Activated CD4-positive, alpha-beta T cell treated with anti-CD3 and anti-CD28 coated beads, Interleukin-2, amount 10 ng/mL, durations not matched to agents 7 days and 5 days (primary cell): ENCODE results near the gene PSRC1. TPM values are rescaled to one million over a fixed set of nuclear protein-coding genes. Genes with fewer than 3 reads are reported as not detected.
A peak's percentile ranks its signal among the peaks of the same experiment; 100 is the strongest.

Experiments used
- CTCF ChIA-PET: fragments of 350-600 bp; sonication (Branson Sonifier 250); formaldehyde crosslinking; loops from one replicate; lab custom pipeline; 2021; ENCODE audit warnings: antibody characterized with exemption; lab: Charles Lee
- POLR2A ChIA-PET: fragments of 350-600 bp; sonication (Branson Sonifier 250); formaldehyde crosslinking; loops from one replicate; lab custom pipeline; 2021; ENCODE audit warnings: antibody characterized with exemption; lab: Charles Lee
- DNase-seq: peaks from one replicate; pipeline ENCODE4 v3.0.0-alpha.2; 2020
- H3K27ac Mint-ChIP-seq: one replicate; pipeline ENCODE4 v1.8.0; 2021; ENCODE audit warnings: mild to moderate bottlenecking, moderate library complexity, mixed read lengths
- H3K27me3 Mint-ChIP-seq: one replicate; pipeline ENCODE4 v1.8.0; 2021; ENCODE audit warnings: mixed read lengths
- H3K36me3 Mint-ChIP-seq: one replicate; pipeline ENCODE4 v1.8.0; 2021; ENCODE audit warnings: low read depth, mixed read lengths
- H3K4me1 Mint-ChIP-seq: one replicate; pipeline ENCODE4 v1.8.0; 2021; ENCODE audit warnings: mixed read lengths
- H3K4me3 Mint-ChIP-seq: one replicate; pipeline ENCODE4 v1.8.0; 2021; ENCODE audit warnings: mild to moderate bottlenecking, moderate library complexity, mixed read lengths
- H3K9me3 Mint-ChIP-seq: one replicate; pipeline ENCODE4 v1.8.0; 2021; ENCODE audit warnings: mixed read lengths
- total RNA-seq, 2 experiments: library from RNA; stranded (reverse); gene quantifications; one replicate each; pipeline ENCODE4 v1.2.3, GENCODE V29; 2021

PSRC1 gene
- total RNA-seq, 2 experiments from 2014 or later = 32.7 to 34.5 TPM

GRCh38 chr1:109257682-109258421 is 25.1 kb downstream of the PSRC1 start:
- ChIA-PET POLR2A (no interaction called here), CTCF (interaction anchor here (0.6 to 2.3 kb wide), 8 partner anchors 10 to 275 kb away, joined by 3 to 13 read pairs (median 4); partner anchors contain the start of gene SORT1)
- Mint-ChIP-seq H3K9me3 (no peaks in the 10 kb centered on the region), H3K36me3 (no peaks in the 10 kb centered on the region), H3K4me3 (no peak overlapping the region), H3K27me3 (no peaks in the 10 kb centered on the region), H3K4me1 (peaks cover 2% of the 10 kb centered on the region), H3K27ac (no peak overlapping the region)
- no peak for DNase-seq

GRCh38 chr1:109256971-109257681 is 25.8 kb downstream of the PSRC1 start:
- H3K9me3 Mint-ChIP-seq = no peaks in the 10 kb centered on the region
- ChIA-PET POLR2A (no interaction called here), CTCF (interaction anchor here (0.6 to 2.9 kb wide), 10 partner anchors 10 to 275 kb away, joined by 3 to 13 read pairs (median 4); partner anchors contain the start of gene SORT1)
- peaks cover 2% of the 10 kb centered on the region for H3K4me1 Mint-ChIP-seq
- no peak overlapping the region for H3K27ac Mint-ChIP-seq
- H3K36me3 Mint-ChIP-seq = no peaks in the 10 kb centered on the region
- no peak for DNase-seq
- H3K27me3 Mint-ChIP-seq = no peaks in the 10 kb centered on the region
- H3K4me3 Mint-ChIP-seq = no peak overlapping the region

- Mint-ChIP-seq H3K9me3 (no peaks in the 10 kb centered on the region), H3K36me3 (no peaks in the 10 kb centered on the region), H3K27me3 (no peaks in the 10 kb centered on the region), H3K27ac (peak overlapping the region; percentile 31), H3K4me1 (peaks cover 2% of the 10 kb centered on the region), H3K4me3 (no peak overlapping the region)
- CTCF ChIA-PET = interaction anchor here (1.4 to 2.9 kb wide), 4 partner anchors 16 to 276 kb away, joined by 4 to 13 read pairs (median 7); no protein-coding TSS in a partner anchor
- DNase-seq = no peak
- POLR2A ChIA-PET = no interaction called here
These were observed 26.9 kb downstream of the PSRC1 start for GRCh38 chr1:109256085-109256484.

- H3K4me3 Mint-ChIP-seq = no peak overlapping the region
- DNase-seq = no peak
- H3K36me3 Mint-ChIP-seq = no peaks in the 10 kb centered on the region
- peaks cover 2% of the 10 kb centered on the region for H3K4me1 Mint-ChIP-seq
- ChIA-PET CTCF (interaction anchor here (1.3 to 4.0 kb wide), 6 partner anchors 8 to 277 kb away, joined by 3 to 14 read pairs (median 7); no protein-coding TSS in a partner anchor), POLR2A (no interaction called here)
- H3K27me3 Mint-ChIP-seq = peaks cover under 1% of the 10 kb centered on the region
- no peak overlapping the region for H3K27ac Mint-ChIP-seq
- no peaks in the 10 kb centered on the region for H3K9me3 Mint-ChIP-seq
These were observed 27.3 kb downstream of the PSRC1 start for GRCh38 chr1:109255678-109256077.

DNA sequence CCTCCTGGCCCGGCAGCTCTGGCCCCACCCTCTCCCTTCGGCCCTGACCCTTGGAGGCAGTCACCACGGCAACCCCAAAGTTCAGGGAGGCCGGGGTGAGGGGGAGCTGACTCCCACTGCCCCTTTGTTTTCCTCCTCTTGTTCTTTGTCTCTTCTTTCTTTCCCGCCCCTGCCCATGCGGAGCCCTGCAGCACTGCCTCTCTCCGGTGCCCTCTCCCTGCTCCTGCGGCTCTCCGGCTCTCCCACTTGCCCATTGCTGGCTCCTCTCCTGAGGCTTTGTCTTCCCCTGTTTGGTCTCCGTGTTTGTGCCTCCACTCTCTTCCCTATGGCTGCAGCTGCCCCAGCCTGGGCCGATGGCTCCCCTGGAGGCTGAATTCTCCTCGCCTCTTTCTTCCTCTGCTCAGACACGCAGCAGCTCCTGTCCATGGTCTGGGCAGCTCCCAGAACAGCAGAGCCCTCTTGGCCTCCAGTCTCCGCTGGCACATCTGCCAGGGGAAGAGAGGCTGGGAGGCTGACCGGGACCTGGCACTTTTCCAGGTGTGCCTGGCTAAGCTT is 27.8 kb downstream of the PSRC1 start:
- no peak for DNase-seq
- no peaks in the 10 kb centered on the region for H3K9me3 Mint-ChIP-seq
- H3K36me3 Mint-ChIP-seq = no peaks in the 10 kb centered on the region
- peaks cover 2% of the 10 kb centered on the region for H3K27me3 Mint-ChIP-seq
- H3K4me3 Mint-ChIP-seq = no peak overlapping the region
- peaks cover 2% of the 10 kb centered on the region for H3K4me1 Mint-ChIP-seq
- H3K27ac Mint-ChIP-seq = no peak overlapping the region
- ChIA-PET POLR2A (no interaction called here), CTCF (interaction anchor here (0.6 to 4.0 kb wide), 6 partner anchors 9 to 287 kb away, joined by 3 to 14 read pairs (median 3); no protein-coding TSS in a partner anchor)

DNA sequence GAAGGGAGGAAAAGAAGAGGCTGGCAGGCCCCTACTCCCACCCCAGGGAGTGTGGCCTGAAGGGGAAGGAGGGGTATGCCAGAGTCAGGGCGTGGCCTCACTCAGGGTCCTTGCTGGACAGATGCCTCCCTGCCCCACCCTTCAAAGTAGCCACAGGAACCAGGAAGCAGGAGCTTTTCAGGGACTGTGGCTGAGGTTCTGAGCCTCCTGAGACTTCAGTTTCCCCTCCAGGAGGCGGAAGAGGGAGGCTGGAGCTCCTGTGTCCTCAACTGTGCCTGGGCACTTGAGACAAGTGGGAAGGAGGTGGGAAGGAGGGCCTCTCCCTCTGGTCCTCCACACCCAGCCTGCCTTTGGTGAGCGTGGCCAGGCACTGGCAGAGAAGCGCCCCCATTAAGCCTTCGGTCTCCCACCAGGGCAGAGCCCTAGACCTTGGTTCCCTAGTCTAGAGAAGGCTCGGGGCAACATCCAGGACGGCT is 28.3 kb downstream of the PSRC1 start:
- H3K27ac Mint-ChIP-seq = no peak overlapping the region
- no peak for DNase-seq
- peaks cover 2% of the 10 kb centered on the region for H3K4me1 Mint-ChIP-seq
- H3K4me3 Mint-ChIP-seq = no peak overlapping the region
- no peaks in the 10 kb centered on the region for H3K36me3 Mint-ChIP-seq
- H3K27me3 Mint-ChIP-seq = peaks cover 2% of the 10 kb centered on the region
- ChIA-PET POLR2A (no interaction called here), CTCF (interaction anchor here (0.6 to 4.0 kb wide), 7 partner anchors 9 to 291 kb away, joined by 3 to 14 read pairs (median 3); no protein-coding TSS in a partner anchor)
- H3K9me3 Mint-ChIP-seq = no peaks in the 10 kb centered on the region

DNA sequence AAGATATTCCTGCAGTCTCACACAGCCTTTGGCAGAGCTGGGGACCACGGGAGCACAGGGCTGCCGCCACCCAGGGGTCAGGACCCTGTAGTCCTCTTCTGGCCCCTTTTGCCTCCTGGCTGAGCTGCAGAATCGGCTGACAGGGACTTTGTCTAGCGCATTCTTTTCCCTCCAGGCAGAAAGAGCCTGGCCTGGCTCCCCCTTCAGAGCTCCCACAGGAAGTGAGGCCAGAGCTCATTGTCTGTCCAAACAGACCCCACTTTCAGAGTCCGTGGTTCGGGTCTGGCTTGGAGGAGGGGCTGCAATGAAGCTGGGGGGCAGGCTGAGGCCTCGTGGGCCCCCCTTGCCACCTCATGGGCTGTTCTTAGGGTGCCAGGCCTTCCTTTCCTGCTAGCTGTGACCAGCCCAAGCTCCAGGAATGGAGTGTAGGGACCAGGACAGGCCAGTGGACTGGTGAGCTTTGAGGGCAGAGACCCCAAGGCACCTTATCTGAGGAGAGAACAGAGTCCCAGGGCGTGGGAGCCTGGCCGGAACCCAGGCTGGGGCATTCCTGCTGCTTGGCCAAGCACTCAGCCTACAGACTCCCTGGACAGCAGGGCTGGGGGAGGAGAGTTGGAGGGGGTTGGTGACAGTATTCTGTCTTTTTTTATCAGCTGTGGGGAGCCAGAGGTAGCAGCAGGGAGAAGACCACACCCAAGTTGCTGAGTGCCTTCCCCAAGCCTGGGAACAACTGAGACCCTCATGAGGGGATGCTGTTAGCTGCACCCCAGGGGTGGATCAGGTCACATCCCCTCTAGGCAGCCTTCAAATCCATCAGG is 28.9 kb downstream of the PSRC1 start:
- Mint-ChIP-seq H3K4me3 (no peak overlapping the region), H3K4me1 (peaks cover 5% of the 10 kb centered on the region), H3K36me3 (no peaks in the 10 kb centered on the region), H3K27me3 (peaks cover 2% of the 10 kb centered on the region), H3K9me3 (no peaks in the 10 kb centered on the region), H3K27ac (no peak overlapping the region)
- ChIA-PET CTCF (interaction anchor here (1.0 to 4.0 kb wide), 7 partner anchors 10 to 292 kb away, joined by 3 to 14 read pairs (median 4); no protein-coding TSS in a partner anchor), POLR2A (no interaction called here)
- no peak for DNase-seq

DNA sequence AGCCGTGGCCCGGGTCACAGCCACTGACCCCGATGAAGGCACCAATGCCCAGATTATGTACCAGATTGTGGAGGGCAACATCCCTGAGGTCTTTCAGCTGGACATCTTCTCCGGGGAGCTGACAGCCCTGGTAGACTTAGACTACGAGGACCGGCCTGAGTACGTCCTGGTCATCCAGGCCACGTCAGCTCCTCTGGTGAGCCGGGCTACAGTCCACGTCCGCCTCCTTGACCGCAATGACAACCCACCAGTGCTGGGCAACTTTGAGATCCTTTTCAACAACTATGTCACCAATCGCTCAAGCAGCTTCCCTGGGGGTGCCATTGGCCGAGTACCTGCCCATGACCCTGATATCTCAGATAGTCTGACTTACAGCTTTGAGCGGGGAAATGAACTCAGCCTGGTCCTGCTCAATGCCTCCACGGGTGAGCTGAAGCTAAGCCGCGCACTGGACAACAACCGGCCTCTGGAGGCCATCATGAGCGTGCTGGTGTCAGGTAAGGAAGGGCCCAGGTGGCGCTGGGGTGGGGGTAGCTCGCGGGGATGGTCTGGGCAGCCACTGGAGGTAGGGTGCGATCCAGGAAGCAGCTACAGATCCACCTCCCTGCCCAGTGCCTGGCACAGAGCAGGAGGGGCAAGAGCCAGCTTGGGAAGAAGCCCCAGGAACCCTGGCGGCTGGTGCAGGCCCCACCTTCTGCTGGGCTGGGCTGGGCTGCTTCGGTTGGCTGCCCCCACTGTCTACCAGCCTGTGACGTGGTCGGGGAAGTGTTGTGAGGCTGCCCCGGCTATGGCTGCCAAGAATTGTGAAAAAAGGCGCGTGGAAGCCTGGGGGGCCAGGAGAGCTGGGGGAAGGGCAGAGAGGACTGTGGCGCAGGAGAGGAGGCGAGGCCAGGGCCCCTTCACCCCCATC is 29.8 kb downstream of the PSRC1 start:
- DNase-seq = no peak
- CTCF ChIA-PET = interaction anchor here (0.9 to 4.0 kb wide), 7 partner anchors 11 to 293 kb away, joined by 3 to 14 read pairs (median 4); no protein-coding TSS in a partner anchor
- POLR2A ChIA-PET = no interaction called here
- Mint-ChIP-seq H3K27ac (no peak overlapping the region), H3K4me1 (peaks cover 6% of the 10 kb centered on the region), H3K4me3 (no peak overlapping the region), H3K9me3 (no peaks in the 10 kb centered on the region), H3K27me3 (peaks cover 2% of the 10 kb centered on the region), H3K36me3 (no peaks in the 10 kb centered on the region)

- peaks cover 5% of the 10 kb centered on the region for H3K4me1 Mint-ChIP-seq
- CTCF ChIA-PET = interaction anchor here (1.8 to 4.0 kb wide), 3 partner anchors 12 to 280 kb away, joined by 7 to 14 read pairs (median 10); no protein-coding TSS in a partner anchor
- H3K36me3 Mint-ChIP-seq = no peaks in the 10 kb centered on the region
- H3K27ac Mint-ChIP-seq = no peak overlapping the region
- no peaks in the 10 kb centered on the region for H3K9me3 Mint-ChIP-seq
- no peak for DNase-seq
- POLR2A ChIA-PET = no interaction called here
- peaks cover 2% of the 10 kb centered on the region for H3K27me3 Mint-ChIP-seq
- no peak overlapping the region for H3K4me3 Mint-ChIP-seq
These were observed 30.6 kb downstream of the PSRC1 start for GRCh38 chr1:109252167-109252892.

DNA sequence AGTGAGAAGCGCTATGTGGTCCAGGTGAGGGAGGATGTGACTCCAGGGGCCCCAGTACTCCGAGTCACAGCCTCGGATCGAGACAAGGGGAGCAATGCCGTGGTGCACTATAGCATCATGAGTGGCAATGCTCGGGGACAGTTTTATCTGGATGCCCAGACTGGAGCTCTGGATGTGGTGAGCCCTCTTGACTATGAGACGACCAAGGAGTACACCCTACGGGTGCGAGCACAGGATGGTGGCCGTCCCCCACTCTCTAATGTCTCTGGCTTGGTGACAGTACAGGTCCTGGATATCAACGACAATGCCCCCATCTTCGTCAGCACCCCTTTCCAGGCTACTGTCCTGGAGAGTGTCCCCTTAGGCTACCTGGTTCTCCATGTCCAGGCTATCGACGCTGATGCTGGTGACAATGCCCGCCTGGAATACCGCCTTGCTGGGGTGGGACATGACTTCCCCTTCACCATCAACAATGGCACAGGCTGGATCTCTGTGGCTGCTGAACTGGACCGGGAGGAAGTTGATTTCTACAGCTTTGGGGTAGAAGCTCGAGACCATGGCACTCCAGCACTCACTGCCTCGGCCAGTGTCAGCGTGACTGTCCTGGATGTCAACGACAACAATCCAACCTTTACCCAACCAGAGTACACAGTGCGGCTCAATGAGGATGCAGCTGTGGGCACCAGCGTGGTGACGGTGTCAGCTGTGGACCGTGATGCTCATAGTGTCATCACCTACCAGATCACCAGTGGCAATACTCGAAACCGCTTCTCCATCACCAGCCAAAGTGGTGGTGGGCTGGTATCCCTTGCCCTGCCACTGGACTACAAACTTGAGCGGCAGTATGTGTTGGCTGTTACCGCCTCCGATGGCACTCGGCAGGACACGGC is 31.4 kb downstream of the PSRC1 start:
- Mint-ChIP-seq H3K36me3 (no peaks in the 10 kb centered on the region), H3K27me3 (peaks cover 4% of the 10 kb centered on the region), H3K27ac (no peak overlapping the region), H3K9me3 (no peaks in the 10 kb centered on the region), H3K4me1 (peaks cover 4% of the 10 kb centered on the region), H3K4me3 (no peak overlapping the region)
- ChIA-PET CTCF (interaction anchor here (0.6 to 4.0 kb wide), 4 partner anchors 12 to 281 kb away, joined by 4 to 14 read pairs (median 7); no protein-coding TSS in a partner anchor), POLR2A (no interaction called here)
- no peak for DNase-seq
